Breast epithelium (tissue), 3 donors: Measurements from ENCODE around the gene TMEM242.

Experiments used
- CTCF ChIP-seq, 3 donors: fragments of 450-650 bp; IDR thresholded peaks; one replicate each; pipeline ENCODE4 v1.5.1; 2016 to 2017; ENCODE audit warnings: antibody characterized with exemption in 3 of 3, mild to moderate bottlenecking in 3 of 3, moderate library complexity in 3 of 3
- POLR2A ChIP-seq: fragments of 450-650 bp; IDR thresholded peaks from one replicate; pipeline ENCODE4 v1.6.1; 2016; ENCODE audit warnings: antibody characterized with exemption, mild to moderate bottlenecking, moderate library complexity
- POLR2AphosphoS5 ChIP-seq, 3 donors: sonication (generic); formaldehyde crosslinking; IDR thresholded peaks; one replicate each; pipeline ENCODE4 v1.6.1; 2017; ENCODE audit warnings: antibody characterized with exemption in 3 of 3

GRCh38 chr6:157264701-157265100 is 58.6 kb downstream of the TMEM242 start:
- TF ChIP-seq CTCF (IDR thresholded peaks at IDR 0.05) (no peak), POLR2A (no peak), POLR2AphosphoS5 (IDR thresholded peaks at IDR 0.05) (no peak)
